K562 (cell line): Measurements from ENCODE around the gene SLC23A2. TPM values are rescaled to one million over a fixed set of nuclear protein-coding genes. Genes with fewer than 3 reads are reported as not detected.

Experiments
- ATAC-seq: fragments of 200-7000 bp; cut with Tn5 transposase; 3 replicates; pipeline ENCODE4 v1.9.1; 2020; ENCODE audit warnings: moderate library complexity
- BruUV-seq: library from RNA; stranded (reverse); fragments of 400-500 nt; replicated peaks from 2 replicates; lab custom pipeline; 2021; lab: Mats Ljungman, UMichigan
- CTCF ChIA-PET: fragments of 300-600 bp; formaldehyde crosslinking; extraction: SDS; loops from one replicate; lab custom pipeline; 2021; ENCODE audit warnings: low intra/inter-chr PET ratio; lab: Yijun Ruan, JAX
- POLR2A ChIA-PET: fragments of 300-600, 350-650 bp; sonication (Branson Sonifier 250); formaldehyde crosslinking; extraction: SDS; loops from one replicate; lab custom pipeline; 2021; ENCODE audit warnings: antibody characterized with exemption, inconsistent platforms; lab: Yijun Ruan, JAX
- DNase-seq, 4 experiments: peaks; one replicate each; pipeline versions ENCODE4 v3.0.0 to v3.0.0-alpha.2; 2011 to 2018; ENCODE audit warnings: low spot score in 3 of 4, mixed read lengths in 3 of 4; ENCODE audit errors: extremely low read depth in 1 of 4
- FAIRE-seq: peaks from 2 replicates; lab custom pipeline; 2011; peaks lifted over from hg19 to GRCh38; lab: Jason Lieb, UNC
- H2AFZ ChIP-seq: 2 replicates; pipeline ENCODE4 v1.6.0; 2011; ENCODE audit warnings: low read depth, low read length, control low read depth, inconsistent platforms
- H3K27ac ChIP-seq: fragments of 200-600 bp; 3 replicates; pipeline ENCODE4 v1.8.0; 2011; ENCODE audit warnings: low read depth, mild to moderate bottlenecking, control low read depth, inconsistent platforms, low read length, moderate library complexity, mixed read lengths; ENCODE audit errors: extremely low read depth
- H3K27me3 ChIP-seq, 2 experiments: fragments of 300-600 bp in 1 of 2; 2 replicates in 1 of 2; 3 replicates in 1 of 2; pipeline versions ENCODE4 v1.6.0 to v1.8.0; 2011; ENCODE audit warnings: inconsistent platforms in 2 of 2, low read length in 2 of 2, mild to moderate bottlenecking in 1 of 2, mixed read lengths in 1 of 2, moderate library complexity in 1 of 2; ENCODE audit not compliant: control insufficient read depth in 2 of 2, insufficient read depth in 2 of 2
- H3K36me3 ChIP-seq: fragments of 300-600 bp; 3 replicates; pipeline ENCODE4 v1.8.0; 2011; ENCODE audit warnings: mild to moderate bottlenecking, low read length, inconsistent platforms; ENCODE audit not compliant: control insufficient read depth, insufficient read depth
- H3K4me1 ChIP-seq, 2 experiments: fragments of 200-600 bp in 1 of 2; replicated peaks in 1 of 2; 2 replicates in 1 of 2; 3 replicates in 1 of 2; pipeline versions ENCODE4 v1.5.1 to v1.8.0; 2011; ENCODE audit warnings: inconsistent platforms in 2 of 2, low read length in 2 of 2, mild to moderate bottlenecking in 1 of 2, mixed read lengths in 1 of 2, moderate library complexity in 1 of 2; ENCODE audit not compliant: control insufficient read depth in 2 of 2, insufficient read depth in 2 of 2
- H3K4me2 ChIP-seq: 2 replicates; pipeline ENCODE4 v1.6.1; 2011; ENCODE audit warnings: low read length, control low read depth, inconsistent platforms, mixed read lengths; ENCODE audit not compliant: insufficient read depth
- H3K4me3 ChIP-seq: fragments of 200-600 bp; sonication (generic), shearing (Covaris generic); 2 replicates; pipeline ENCODE4 v1.5.1; 2016; ENCODE audit warnings: control low read depth, inconsistent platforms
- H3K79me2 ChIP-seq: fragments of 200-600 bp; 3 replicates; pipeline ENCODE4 v1.8.0; 2011; ENCODE audit warnings: low read length, inconsistent platforms; ENCODE audit not compliant: control insufficient read depth, insufficient read depth
- H3K9ac ChIP-seq, 2 experiments: 2 replicates each; pipeline versions ENCODE4 v1.6.0 to v1.6.1; 2011; ENCODE audit warnings: low read depth in 2 of 2, low read length in 2 of 2, control low read depth in 1 of 2, inconsistent platforms in 1 of 2, mild to moderate bottlenecking in 1 of 2, mixed read lengths in 1 of 2; ENCODE audit not compliant: insufficient read depth in 1 of 2
- H3K9me1 ChIP-seq: one replicate; pipeline ENCODE4 v1.6.0; 2011; ENCODE audit warnings: inconsistent platforms, mild to moderate bottlenecking, low read length, moderate library complexity; ENCODE audit not compliant: control insufficient read depth, insufficient read depth
- H3K9me3 ChIP-seq: replicated peaks from 2 replicates; pipeline ENCODE4 v1.5.1; 2011; ENCODE audit warnings: low read depth, low read length, inconsistent platforms; ENCODE audit not compliant: control insufficient read depth, insufficient read depth
- H4K20me1 ChIP-seq: replicated peaks from 2 replicates; pipeline ENCODE4 v1.6.1; 2011; ENCODE audit warnings: low read length, inconsistent platforms, mixed read lengths; ENCODE audit not compliant: control insufficient read depth, insufficient read depth
- ATF7 ChIP-seq: fragments of 450-650 bp; IDR thresholded peaks from 2 replicates; pipeline ENCODE4 v1.7.1; 2014; ENCODE audit warnings: mild to moderate bottlenecking, moderate library complexity
- DMBX1 ChIP-seq: fragments of 250-450 bp; sonication (Bioruptor Pico); IDR thresholded peaks from 2 replicates; pipeline ENCODE4 v1.8.0; 2022; ENCODE audit warnings: inconsistent platforms, mild to moderate bottlenecking, moderate library complexity, borderline replicate concordance
- SAFB2 ChIP-seq: fragments of 200-400 bp; formaldehyde crosslinking; IDR thresholded peaks from 2 replicates; pipeline ENCODE4 v1.6.1; 2018; ENCODE audit warnings: borderline replicate concordance, low read length, low read depth, moderate library complexity; ENCODE audit not compliant: severe bottlenecking
- SMARCA5 ChIP-seq: fragments of 450-650 bp; IDR thresholded peaks from 2 replicates; pipeline ENCODE4 v1.6.1; 2016
- ZBTB9 ChIP-seq: fragments of 450-650 bp; formaldehyde crosslinking; IDR thresholded peaks from 2 replicates; pipeline ENCODE4 v1.4.0; 2020; ENCODE audit warnings: mild to moderate bottlenecking, moderate library complexity
- WGBS: fragments of 100-300 bp; shearing (Covaris generic); methylation state at CpG from one replicate; pipeline ENCODE4 v1.1.6; 2016; ENCODE audit warnings: low coverage, mixed read lengths; ENCODE audit not compliant: insufficient coverage; ENCODE audit errors: missing lambda C conversion rate; 5-methylcytosine and 5-hydroxymethylcytosine counted together
- in situ Hi-C: fragments of 300-500 bp; cut with MboI; formaldehyde crosslinking; loops from 4 replicates; pipeline ENCODE4 v1.15.0; 2018; ENCODE audit warnings: inconsistent platforms, mixed read lengths
- intact Hi-C: fragments of 100-400 bp; cut with micrococcal nuclease; formaldehyde crosslinking; loops from 2 replicates; pipeline ENCODE4 v1.14.2; 2022
- polyA plus RNA-seq, 8 experiments: library from polyadenylated mRNA; depleted of rRNA in 4 of 8; stranded (reverse) in 5 of 8; unstranded in 3 of 8; fragments of >200 nt; fragmentation: Nextera tagmentation in 2 of 8; fragmentation: Illumina TruSeq in 1 of 8; extraction: Ambion mirVana in 2 of 8; extraction: Trizol in 1 of 8; gene quantifications; 2 replicates each; pipeline versions ENCODE4 v1.2.1 to v1.2.3, GENCODE V29; 2011 to 2014; ENCODE audit warnings: inconsistent platforms in 1 of 8, missing spikeins in 1 of 8
- total RNA-seq, 7 experiments: library from RNA; depleted of rRNA in 6 of 7; stranded (reverse); fragments of >200 nt in 6 of 7; fragmentation: Illumina TruSeq in 2 of 7; extraction: Trizol in 2 of 7; gene quantifications; 2 replicates each; pipeline versions ENCODE4 v1.2.1 to v1.2.3, GENCODE V29; 2011 to 2021; ENCODE audit warnings: low replicate concordance in 1 of 7
- TF ChIP-seq, protein P1 (sequence below): sonication (generic); formaldehyde crosslinking; IDR thresholded peaks from 2 replicates; pipeline ENCODE4 v1.8.0; 2023; ENCODE audit warnings: missing genetic modification reagents, mild to moderate bottlenecking, borderline replicate concordance

The SLC23A2 gene
- total and polyA plus RNA-seq, 9 of the 15 experiments (the other 6 are each of a cell fraction or from before 2014, with no cell fraction given) = 0.39 to 6.7 (median 3.2) TPM

- Histone ChIP-seq H3K4me2 (no peak overlapping the region), H3K27ac (no peak overlapping the region), H3K4me3 (no peak overlapping the region), H4K20me1 (no peaks in the 10 kb centered on the region), H2AFZ (no peak overlapping the region), H3K36me3 (no peaks in the 10 kb centered on the region), H3K9ac (no peak overlapping the region), H3K4me1 (no peaks in the 10 kb centered on the region), H3K27me3 (peaks cover 3 to 24% of the 10 kb centered on the region in 2 experiments; a peak in 3 of 5 replicates), H3K9me3 (no peaks in the 10 kb centered on the region), H3K79me2 (no peaks in the 10 kb centered on the region), H3K9me1 (peaks cover 3% of the 10 kb centered on the region)
- intact Hi-C loops (no loop called here), in situ Hi-C loops (no loop called here)
- WGBS = 0% methylated on average over 8 of the region's 8 CpGs
- FAIRE-seq (no peak), ATAC-seq (no peak), DNase-seq (no peak)
- CTCF ChIA-PET = no interaction called here
- TF ChIP-seq ZBTB9 (no peak), SMARCA5 (no peak), ATF7 (no peak), SAFB2 (no peak), DMBX1 (CRISPR knock-in tag) (no peak)
- TF ChIP-seq, protein P1, sequence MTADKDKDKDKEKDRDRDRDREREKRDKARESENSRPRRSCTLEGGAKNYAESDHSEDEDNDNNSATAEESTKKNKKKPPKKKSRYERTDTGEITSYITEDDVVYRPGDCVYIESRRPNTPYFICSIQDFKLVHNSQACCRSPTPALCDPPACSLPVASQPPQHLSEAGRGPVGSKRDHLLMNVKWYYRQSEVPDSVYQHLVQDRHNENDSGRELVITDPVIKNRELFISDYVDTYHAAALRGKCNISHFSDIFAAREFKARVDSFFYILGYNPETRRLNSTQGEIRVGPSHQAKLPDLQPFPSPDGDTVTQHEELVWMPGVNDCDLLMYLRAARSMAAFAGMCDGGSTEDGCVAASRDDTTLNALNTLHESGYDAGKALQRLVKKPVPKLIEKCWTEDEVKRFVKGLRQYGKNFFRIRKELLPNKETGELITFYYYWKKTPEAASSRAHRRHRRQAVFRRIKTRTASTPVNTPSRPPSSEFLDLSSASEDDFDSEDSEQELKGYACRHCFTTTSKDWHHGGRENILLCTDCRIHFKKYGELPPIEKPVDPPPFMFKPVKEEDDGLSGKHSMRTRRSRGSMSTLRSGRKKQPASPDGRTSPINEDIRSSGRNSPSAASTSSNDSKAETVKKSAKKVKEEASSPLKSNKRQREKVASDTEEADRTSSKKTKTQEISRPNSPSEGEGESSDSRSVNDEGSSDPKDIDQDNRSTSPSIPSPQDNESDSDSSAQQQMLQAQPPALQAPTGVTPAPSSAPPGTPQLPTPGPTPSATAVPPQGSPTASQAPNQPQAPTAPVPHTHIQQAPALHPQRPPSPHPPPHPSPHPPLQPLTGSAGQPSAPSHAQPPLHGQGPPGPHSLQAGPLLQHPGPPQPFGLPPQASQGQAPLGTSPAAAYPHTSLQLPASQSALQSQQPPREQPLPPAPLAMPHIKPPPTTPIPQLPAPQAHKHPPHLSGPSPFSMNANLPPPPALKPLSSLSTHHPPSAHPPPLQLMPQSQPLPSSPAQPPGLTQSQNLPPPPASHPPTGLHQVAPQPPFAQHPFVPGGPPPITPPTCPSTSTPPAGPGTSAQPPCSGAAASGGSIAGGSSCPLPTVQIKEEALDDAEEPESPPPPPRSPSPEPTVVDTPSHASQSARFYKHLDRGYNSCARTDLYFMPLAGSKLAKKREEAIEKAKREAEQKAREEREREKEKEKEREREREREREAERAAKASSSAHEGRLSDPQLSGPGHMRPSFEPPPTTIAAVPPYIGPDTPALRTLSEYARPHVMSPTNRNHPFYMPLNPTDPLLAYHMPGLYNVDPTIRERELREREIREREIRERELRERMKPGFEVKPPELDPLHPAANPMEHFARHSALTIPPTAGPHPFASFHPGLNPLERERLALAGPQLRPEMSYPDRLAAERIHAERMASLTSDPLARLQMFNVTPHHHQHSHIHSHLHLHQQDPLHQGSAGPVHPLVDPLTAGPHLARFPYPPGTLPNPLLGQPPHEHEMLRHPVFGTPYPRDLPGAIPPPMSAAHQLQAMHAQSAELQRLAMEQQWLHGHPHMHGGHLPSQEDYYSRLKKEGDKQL (CRISPR knock-in tag) = no peak
- no TSS peak for BruUV-seq
- POLR2A ChIA-PET = no interaction called here
Measured at GRCh38 chr20:4838526-4838925, 162.8 kb downstream of the SLC23A2 start.
